GM08714 (cell line): Measurements from ENCODE around the gene DVL2.

Experiments
- H3K4me3 ChIP-seq: fragments of 200-500 bp; sonication (Bioruptor generic); 2 replicates; pipeline ENCODE4 v1.5.1; 2014; ENCODE audit warnings: mild to moderate bottlenecking, low read length, inconsistent platforms
- ZNF274 ChIP-seq: IDR thresholded peaks from 2 replicates; pipeline ENCODE4 v1.6.1; 2012; ENCODE audit warnings: mild to moderate bottlenecking, low read depth, low read length

DVL2 gene

DNA sequence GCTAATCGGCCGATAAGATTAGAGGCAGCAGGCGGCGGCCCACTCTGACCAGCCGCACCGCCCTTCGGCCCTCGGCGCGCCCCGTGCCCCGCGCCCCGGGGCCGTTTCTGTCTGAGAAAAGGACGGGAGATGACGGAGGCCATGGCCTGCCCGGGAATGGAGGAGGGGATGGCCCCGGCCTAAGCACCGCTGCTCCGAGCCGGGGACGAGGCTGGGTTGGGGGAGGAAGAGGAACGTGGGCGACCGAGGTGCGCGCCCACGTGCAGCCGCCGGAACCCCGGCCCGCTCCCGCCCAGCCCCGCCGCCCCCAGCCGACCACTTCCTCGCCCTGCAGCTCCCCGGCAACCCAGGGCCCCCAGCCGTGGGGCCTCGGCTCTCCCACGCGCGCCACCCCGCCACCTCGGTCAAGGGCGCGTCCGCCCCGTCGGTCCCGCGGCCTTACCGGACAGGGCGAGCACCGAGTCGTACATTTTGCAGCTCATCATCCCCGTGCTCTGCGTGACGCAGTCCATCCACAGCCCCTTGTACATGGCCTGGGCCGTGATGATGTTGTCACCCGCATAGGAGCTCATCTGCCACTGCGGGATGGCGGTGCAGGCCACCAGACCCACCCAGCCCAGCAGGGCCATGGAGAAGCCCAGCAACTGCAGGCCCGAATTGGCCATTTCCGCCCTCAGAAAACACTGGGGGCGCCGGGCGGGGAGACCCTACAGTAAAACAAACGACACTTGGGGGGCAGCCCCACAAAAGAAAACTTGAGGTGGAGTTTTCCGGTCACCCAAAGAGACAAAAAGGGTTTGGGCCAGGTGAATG lies 27.3 kb upstream of the DVL2 start:
- TF ChIP-seq ZNF274 = no peak
- H3K4me3 ChIP-seq = peak overlapping the region; percentile 11; the same call in 1 of the 2 replicates

DNA sequence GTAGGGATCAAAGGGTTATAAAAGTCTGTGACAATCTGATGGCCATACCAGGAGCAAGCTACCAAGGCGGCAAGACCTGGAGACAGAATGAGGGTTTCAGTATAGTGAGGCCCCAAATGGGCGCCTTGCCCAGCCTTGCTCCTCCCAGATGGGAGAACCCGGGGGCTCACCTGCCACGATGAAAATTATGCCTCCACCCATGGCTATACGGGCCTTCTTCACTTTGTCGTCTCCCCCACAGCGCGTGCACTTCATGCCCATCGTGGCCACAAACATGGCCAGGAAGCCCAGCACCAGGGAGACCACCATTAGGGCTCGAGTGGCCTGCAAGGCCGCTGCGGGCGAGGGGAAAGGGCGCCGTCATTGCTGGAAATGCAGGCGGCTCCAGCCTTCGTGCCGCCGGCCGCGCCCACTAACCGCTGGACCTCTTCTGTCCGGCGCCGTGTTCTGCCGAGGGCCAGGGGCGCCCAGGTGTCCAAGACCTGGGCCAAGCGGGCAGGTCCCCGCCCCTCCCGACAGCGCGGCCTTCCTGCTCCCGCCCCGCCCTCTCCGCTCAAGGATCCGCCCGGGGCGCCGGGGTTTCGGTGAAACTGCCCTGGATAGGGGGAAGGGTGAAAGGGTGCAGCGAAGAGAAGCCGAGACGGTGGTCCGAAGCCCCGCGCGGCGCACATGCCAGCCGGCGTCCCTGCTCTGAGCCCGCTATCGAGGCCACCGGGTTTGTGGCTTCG lies 26.5 kb upstream of the DVL2 start:
- no peak for TF ChIP-seq ZNF274
- peak overlapping the region; percentile 11; the same call in 1 of the 2 replicates for H3K4me3 ChIP-seq

DNA sequence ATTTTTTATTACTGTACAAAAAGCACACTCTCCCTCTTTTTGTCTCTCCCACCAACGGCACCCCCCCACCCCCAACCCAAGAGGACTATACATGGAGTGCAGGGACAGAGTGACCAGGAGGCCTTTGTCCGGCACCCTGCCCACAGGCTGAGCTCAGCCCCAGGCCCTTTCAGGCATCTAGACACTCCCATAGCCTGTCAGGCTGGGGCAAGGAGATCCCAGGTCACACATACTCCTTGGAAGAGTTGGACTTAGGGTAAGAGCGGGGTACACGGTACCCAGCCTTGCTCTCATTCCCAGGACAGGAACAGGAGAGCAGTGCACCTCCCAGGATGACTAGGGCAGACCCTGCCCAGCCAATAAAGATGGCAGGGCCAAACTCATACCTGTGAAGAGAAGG lies 25.8 kb upstream of the DVL2 start:
- TF ChIP-seq ZNF274 = no peak
- H3K4me3 ChIP-seq = no peak overlapping the region

GRCh38 chr17:7259555-7259889 lies 25.2 kb upstream of the DVL2 start:
- no peak for TF ChIP-seq ZNF274
- no peak overlapping the region for H3K4me3 ChIP-seq

- H3K4me3 ChIP-seq = no peak overlapping the region
- no peak for TF ChIP-seq ZNF274
These were observed 24.6 kb upstream of the DVL2 start for GRCh38 chr17:7258731-7259554.

DNA sequence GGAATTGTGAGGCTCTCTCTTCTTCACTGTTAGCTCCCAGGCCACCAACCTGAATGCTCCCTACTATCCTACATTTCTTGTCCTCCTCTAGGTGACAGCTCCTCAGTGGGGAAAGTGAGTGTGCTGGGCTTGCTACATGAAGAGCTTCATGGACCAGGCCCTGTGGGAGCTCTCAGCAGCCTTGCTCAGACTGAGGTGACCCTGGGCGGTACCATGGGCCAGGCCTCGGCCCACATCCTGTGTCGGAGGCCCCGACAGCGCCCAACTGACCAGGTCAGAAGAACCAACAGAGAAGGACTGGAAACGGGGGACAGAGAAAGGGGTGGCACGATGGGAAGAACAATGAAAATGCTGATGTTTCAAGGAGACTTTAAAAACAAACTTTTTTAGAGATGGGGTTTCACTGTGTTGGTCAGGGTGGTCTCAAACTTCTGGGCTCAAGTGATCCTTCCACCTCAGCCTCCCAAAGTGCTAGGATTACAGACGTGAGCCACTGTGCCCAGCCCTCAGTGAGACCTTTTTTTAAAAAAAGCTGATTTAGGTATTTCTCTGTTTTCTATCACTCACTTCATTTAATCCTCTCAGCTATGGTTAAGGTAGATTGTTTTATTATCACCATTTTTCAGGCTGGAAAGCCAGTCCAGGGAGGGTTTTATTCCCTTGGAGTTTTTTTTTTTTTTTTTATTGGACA lies 22.6 kb upstream of the DVL2 start:
- TF ChIP-seq ZNF274 = no peak
- no peak overlapping the region for H3K4me3 ChIP-seq

- no peak for TF ChIP-seq ZNF274
- no peak overlapping the region for H3K4me3 ChIP-seq
These were observed 20.2 kb upstream of the DVL2 start for GRCh38 chr17:7254511-7254910.

- TF ChIP-seq ZNF274 = no peak
- H3K4me3 ChIP-seq = peak overlapping the region; percentile 74
These were observed 18.8 kb upstream of the DVL2 start for GRCh38 chr17:7253082-7253481.

DNA sequence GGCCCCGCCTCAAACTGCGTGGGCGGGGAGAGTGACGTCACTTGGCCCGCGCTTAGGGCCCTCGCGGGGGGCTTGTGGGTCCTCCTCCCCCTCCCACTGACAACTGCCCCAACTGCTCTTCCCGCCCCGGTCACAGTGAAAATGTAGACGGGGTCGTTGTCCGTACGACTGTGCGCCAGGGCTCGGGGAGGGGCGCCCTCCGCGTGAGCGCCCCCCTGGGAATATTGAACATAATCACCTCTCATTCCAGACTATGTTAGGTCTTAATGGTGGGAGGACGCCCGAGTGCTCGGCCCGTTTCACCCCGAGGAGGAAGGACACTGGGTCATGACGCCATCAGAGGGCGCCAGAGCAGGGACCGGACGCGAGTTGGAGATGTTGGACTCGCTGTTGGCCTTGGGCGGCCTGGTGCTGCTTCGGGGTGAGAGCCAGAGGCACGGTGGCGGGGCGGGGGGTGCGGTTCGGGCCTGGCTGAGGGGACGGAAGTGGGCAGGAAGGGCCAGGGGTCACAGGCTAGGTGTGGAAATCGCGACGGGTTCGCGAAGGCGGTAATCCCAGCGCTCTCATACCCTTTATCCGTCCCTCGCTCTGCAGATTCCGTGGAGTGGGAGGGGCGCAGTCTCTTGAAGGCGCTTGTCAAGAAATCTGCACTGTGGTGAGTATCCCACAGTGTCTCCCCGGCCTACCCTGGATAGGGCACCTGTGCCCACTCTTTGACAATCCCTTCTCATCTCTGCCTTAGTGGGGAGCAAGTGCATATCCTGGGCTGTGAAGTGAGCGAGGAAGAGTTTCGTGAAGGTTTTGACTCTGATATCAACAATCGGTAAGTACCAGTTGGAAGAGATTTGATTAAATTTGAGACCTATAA lies 18.1 kb upstream of the DVL2 start, which contains the start of gene ELP5:
ELP5 (plus strand) TSS at position 40 of the 868 bp plus-strand sequence; CDS start at position 376, 336 bp downstream.
- TF ChIP-seq ZNF274 = no peak

DNA sequence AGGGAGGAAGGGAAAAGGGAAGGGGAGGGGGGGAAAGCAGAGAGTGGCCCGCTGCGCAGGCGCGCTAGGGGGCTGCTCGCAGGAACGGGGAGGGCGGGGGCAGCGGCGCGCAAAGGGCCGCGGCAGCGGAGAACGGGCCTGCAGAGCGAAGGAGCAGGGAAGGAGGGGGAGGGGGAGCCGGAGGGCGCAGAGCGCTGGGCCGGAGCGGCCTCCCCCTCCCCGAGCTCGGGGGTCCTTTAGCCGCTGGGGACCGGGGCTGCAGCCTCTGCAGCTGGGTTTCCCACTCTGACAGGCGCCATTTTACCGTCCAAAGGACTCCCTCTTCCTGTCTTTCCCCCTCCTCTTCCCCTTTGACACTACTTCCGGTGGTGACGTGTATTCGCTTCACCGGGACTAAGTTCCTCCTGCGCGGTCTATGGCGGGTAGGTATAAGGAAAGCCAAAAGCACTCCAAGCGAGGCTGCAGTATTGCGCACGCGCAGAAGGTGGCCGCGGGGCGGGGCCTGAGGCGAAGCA lies 17.4 kb upstream of the DVL2 start, which contains the start of gene CTDNEP1:
CTDNEP1 (minus strand) TSS at position 74 of the 515 bp plus-strand sequence. CDS start 438 bp downstream, outside the sequence.
- no peak for TF ChIP-seq ZNF274

More for the DNA sequence above, 18.1 kb upstream of the DVL2 start, which contains the start of gene ELP5:
- H3K4me3 ChIP-seq = peak within 1 kb of the TSS; percentile 97

GRCh38 chr17:7250695-7251627 lies 16.6 kb upstream of the DVL2 start:
- H3K4me3 ChIP-seq = peak overlapping the region; percentile 97
- TF ChIP-seq ZNF274 = no peak

More for the DNA sequence above, 17.4 kb upstream of the DVL2 start, which contains the start of gene CTDNEP1:
- peak within 1 kb of the TSS; percentile 97 for H3K4me3 ChIP-seq
